Stimulated activated CD8-positive, alpha-beta memory T cell treated with anti-CD3 and anti-CD28 coated beads, Interleukin-12 subunit alpha, Interleukin-12 subunit beta, amount 100 ng/mL, for 4 hours (primary cell): ENCODE results near the gene NCKAP5.

ENCODE experiments used
- DNase-seq: peaks from one replicate; pipeline ENCODE4 v3.0.0-alpha.2; 2020; ENCODE audit warnings: low read depth

The NCKAP5 gene

GRCh38 chr2:133082034-133082433, 486.2 kb downstream of the NCKAP5 start:
- DNase-seq, result no peak

- DNase-seq, result no peak
Measured at GRCh38 chr2:133080822-133081221, 487.4 kb downstream of the NCKAP5 start.

DNA sequence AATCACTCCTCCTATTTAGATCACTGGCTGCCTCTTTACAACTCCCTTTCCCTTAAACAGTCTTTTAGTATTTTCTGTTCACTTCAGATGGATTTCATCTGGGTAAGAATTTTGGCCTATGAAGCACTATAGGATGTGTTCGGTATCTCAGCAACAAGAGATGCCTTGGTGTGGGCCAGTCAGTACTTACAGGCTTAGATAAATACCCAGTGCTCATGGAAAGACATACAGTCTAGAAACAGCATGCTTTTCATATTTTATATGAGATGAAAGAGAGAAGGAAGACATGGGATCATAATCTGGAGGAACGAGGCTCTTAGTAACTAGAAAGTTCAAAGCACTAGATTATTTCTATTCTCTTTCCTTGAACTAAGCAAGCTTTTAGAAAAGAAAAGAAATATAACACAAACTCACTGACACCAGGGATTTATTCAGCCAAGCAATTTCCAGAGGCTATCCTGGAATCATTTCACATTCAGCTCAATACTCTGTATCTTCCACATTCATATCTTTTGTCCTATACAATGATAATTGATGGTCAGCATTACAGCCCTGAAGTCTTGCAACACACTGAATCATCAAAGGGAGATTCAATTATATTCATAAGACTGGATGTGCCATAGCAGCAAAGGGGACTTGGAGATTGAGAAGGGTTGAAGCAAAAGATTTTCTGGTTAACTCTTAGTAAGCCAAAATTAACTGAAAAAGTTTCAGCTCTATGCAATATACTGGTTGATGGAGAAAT, 489.4 kb downstream of the NCKAP5 start:
- no peak for DNase-seq

- no peak for DNase-seq
Measured at GRCh38 chr2:133077269-133077822, 490.9 kb downstream of the NCKAP5 start.

DNA sequence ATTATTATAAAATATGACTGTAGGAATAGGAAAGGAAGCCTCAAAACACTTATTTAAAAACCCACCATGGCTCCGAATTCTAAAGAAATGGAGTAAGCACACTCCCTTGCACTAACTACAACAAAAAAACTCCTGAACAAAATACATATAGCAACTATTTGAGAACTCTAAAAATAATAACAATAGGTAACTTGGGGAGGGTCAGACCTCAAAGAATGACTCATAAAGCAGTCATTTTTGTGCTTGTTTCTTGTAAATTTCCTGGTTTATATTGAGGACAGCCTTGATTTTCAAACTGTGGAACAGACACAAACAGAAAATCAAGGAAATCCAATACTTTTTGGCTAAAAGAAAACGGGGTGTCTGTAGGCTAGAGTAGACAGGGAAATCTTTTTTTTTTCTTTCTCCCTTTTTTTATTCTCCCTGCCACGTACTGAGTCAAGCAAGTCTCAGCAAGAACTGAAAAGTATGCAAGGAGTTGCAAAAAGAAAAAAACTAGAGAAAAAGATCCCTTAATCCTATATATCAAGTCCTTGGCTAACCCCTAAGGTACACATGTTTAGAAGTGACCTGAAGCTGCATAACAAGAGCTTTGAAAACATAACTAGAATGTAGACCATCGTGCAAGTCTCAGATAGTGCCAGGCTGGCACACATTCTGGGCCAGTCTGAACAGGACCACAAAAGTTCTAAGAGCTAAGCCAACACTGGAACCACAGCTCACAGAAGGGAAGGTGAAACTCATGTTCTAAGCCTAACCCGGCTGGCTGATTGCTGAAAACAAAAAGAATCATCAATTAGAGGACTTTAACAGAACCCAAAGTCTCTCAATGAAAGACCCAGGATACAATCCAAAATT, 495.2 kb downstream of the NCKAP5 start:
- DNase-seq, result no peak

DNA sequence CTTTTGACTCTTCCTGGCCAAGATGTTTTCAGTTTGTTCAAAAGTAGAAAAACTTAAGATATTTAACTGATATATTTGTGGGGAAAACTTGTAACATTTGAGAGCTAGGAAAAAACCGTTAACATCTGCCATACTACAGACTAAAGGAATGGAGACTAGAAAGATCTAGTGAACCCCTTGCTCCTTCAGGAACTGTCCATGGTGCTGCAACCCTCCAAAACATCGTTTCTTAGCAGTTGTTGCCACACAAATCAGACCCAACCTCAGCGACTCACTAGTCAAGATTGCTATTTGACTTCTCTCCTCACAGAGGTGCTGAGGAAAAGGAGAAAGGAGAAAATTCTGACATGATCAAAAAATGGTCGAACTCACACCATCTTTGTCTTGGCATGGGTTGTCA, 504.5 kb downstream of the NCKAP5 start:
- no peak for DNase-seq

- no peak for DNase-seq
Measured at GRCh38 chr2:133062931-133063665, 505.2 kb downstream of the NCKAP5 start.

- no peak for DNase-seq
Measured at GRCh38 chr2:133061874-133062593, 506.2 kb downstream of the NCKAP5 start.

GRCh38 chr2:133054297-133054696, 514.0 kb downstream of the NCKAP5 start:
- DNase-seq, result no peak

DNA sequence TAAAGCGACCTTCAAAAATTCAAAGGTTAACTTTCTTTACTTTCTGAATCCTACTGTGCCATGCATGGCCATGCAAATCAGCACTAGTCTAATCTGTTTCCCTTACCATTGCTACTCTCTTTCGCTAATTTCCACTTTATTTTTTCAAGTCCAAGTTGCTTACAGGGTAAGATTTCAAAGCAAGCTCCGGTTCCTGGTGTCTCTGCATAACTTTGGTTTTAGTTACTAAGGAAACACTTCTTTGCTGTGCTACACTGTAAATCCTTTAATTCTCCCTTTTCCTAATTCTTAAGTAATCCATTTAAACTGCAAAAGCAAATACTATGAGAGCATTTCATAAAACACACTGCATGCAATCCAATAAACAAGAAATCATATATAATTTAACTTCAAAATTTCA, 514.7 kb downstream of the NCKAP5 start:
- no peak for DNase-seq

- DNase-seq, result no peak
Measured at GRCh38 chr2:133045787-133046186, 522.5 kb downstream of the NCKAP5 start.

- DNase-seq, result no peak
Measured at GRCh38 chr2:133044556-133044955, 523.7 kb downstream of the NCKAP5 start.

DNA sequence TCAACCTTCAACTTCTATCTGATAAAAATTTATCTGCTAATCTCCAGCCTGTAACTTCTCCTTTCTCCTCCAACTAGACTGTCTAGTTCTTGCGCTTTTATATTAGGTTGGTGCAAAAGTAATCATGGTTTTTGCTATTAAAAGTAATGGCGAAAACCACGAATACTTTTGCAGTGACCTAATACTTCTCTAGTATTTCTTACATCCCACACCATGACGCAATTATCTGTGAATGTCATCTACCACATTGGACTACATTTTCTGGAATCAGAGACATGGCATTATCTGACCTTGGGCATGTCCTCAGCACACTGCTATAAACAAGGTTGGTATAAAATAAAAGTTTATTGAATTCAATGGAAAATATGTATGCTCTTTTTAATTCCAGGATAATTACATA, 528.1 kb downstream of the NCKAP5 start:
- DNase-seq, result no peak

GRCh38 chr2:133039531-133039930, 528.7 kb downstream of the NCKAP5 start:
- DNase-seq, result no peak

DNA sequence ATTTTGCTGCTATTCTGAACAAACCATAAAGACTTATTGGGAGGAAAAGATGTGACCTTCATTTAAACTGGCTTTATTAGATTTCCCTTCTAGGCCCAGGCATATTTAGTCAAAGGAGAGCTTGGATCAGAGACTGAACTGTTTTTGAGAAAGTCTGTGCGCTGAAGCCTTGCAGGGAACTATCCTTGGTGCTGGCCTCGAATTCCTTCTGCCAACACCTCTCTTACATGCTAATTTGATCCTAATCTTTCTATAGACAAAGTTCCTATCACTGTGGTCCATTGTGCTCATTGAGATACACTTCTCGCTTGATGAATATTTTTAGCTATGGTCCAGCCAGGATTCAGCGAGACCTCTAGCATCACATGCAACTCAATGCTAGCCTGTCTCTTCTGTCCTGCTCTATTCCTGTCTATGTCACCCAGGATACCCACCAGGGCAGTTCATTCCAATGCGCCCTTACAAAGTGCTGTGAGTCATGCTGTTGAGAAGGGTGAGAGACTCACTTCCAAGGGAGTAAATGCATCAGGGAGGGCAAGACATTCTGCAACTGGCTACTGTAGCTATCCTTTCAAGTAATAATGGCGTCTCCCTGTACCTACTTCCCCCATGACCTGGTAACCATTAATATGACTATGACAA, 541.6 kb downstream of the NCKAP5 start:
- DNase-seq, result no peak

- DNase-seq, result no peak
Measured at GRCh38 chr2:133025004-133025403, 543.3 kb downstream of the NCKAP5 start.

GRCh38 chr2:133012847-133013734, 555.2 kb downstream of the NCKAP5 start:
- no peak for DNase-seq

DNA sequence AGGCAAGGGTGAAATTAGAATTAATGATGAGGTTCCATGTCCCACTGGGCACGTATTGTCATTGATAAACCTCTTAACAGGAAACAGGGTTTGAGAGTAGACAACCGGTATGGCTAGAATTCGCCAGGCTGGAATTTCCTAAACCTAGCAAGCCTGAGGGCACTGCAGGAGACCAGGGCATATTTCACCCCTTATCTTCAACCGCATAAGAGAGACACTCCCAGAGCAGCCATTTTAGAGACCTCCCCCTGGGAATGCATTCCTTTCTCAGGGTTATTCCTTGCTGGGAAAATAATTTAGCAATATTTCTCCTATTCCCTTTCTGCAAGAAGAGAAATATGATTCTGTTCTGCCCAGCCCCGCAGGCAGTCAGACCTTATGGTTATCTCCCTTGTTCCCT, 563.6 kb downstream of the NCKAP5 start:
- no peak for DNase-seq

- DNase-seq, result no peak
Measured at GRCh38 chr2:132999421-132999820, 568.8 kb downstream of the NCKAP5 start.

GRCh38 chr2:132998221-132998620, 570.0 kb downstream of the NCKAP5 start:
- DNase-seq, result no peak
